ENCODE measurements around the gene SIPA1. TPM values are rescaled to one million over a fixed set of nuclear protein-coding genes. Genes with fewer than 3 reads are reported as not detected.
A peak's percentile ranks its signal among the peaks of the same experiment; 100 is the strongest.

The SIPA1 gene
- total and polyA plus RNA-seq, 9 of the 15 experiments (the other 6 are each of a cell fraction or from before 2014, with no cell fraction given): 0.25 to 85.8 (median 16.8) TPM

GRCh38 chr11:65657426-65657825 is 19.5 kb downstream of the SIPA1 start:
- CTCF ChIA-PET (ENCODE audit: low intra/inter-chr PET ratio): no interaction called here

DNA sequence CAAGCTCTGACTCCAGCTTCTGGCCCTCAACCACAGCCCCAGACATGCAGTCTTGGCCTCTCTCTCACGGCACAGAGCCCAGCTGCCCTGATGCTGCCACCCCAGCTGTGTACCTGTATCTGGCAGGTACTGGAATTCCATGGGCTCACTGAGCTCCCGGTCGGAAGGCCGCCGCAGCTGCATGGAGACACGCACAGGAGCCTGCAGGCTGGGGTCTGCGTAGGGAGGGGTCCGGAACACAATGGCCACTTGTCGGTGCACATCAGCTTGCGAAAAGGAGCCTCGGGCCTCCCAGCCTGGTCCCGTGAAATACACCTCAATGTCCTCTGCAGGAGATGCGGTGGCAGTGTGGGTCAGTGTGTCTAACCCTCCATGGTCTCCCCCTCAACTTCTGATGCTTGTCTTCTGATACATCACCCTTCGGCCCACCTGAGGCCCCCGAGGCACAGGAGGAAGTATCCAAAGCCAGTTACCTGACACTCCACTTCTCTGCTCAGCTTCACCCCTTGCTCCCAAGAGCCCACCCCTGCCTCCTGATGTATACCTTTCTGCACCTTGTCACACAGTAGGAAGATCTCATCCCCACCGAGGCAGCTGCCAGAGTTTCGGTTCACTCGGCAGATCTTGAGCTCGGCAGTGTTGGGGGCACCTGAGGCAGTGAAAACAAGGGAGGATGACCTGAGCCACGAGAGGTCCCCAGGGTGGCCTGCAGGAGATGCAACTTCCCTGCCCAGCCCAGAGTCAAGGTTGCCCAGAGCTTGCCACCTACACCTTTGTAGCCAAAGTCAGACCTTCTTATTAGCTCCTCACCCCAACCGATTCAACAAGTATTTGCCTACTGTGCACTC is 20.5 kb downstream of the SIPA1 start:
- TF ChIP-seq BRCA1 (IDR thresholded peaks at IDR 0.05): no peak
- TF ChIP-seq BRCA1 (CRISPR knock-in tag; IDR thresholded peaks at IDR 0.05): no peak
- TF ChIP-seq EP400 (IDR thresholded peaks at IDR 0.05): no peak
- peak; percentile 55 for TF ChIP-seq RBFOX2 (IDR thresholded peaks at IDR 0.05; ENCODE audit: low read depth, low read length)
- no peak for TF ChIP-seq HDAC1 (IDR thresholded peaks at IDR 0.05)
- TF ChIP-seq POLR2G (IDR thresholded peaks at IDR 0.05; ENCODE audit: low read depth, low read length): peak; percentile 37; the same call in 1 of the 2 replicates
- TF ChIP-seq FUS (optimal IDR thresholded peaks at IDR 0.05; ENCODE audit: low read depth, low read length): no peak
- TF ChIP-seq ZNF121 (CRISPR knock-in tag; conservative IDR thresholded peaks at IDR 0.05): no peak
- TF ChIP-seq ZMIZ1 (IDR thresholded peaks at IDR 0.05; ENCODE audit: low read depth in 2 of 2, low read length in 2 of 2): no peak
- no peak for TF ChIP-seq SMAD1 (IDR thresholded peaks at IDR 0.05; ENCODE audit: low read depth, low read length, partially characterized antibody)
- ChIA-PET POLR2A (interaction anchor here (0.6 to 1.1 kb wide), 8 partner anchors 9 to 88 kb away, joined by 3 to 5 read pairs (median 3); partner anchors contain the start of gene ZNRD2), CTCF (ENCODE audit: low intra/inter-chr PET ratio) (no interaction called here)
- H3K9me1 ChIP-seq (ENCODE audit: control insufficient read depth, insufficient read depth, low read length): peaks cover 5% of the 10 kb centered on the region
- H3K4me1 ChIP-seq (replicated peaks in 1 of 2; ENCODE audit: control insufficient read depth in 2 of 2, insufficient read depth in 2 of 2, low read length in 2 of 2): peaks cover 16 to 23% of the 10 kb centered on the region in 2 experiments
- BruUV-seq (replicated peaks): no TSS peak
- in situ Hi-C loops (cut with MboI) (no loop called here), intact Hi-C loops (cut with micrococcal nuclease) (no loop called here)
- no peaks in the 10 kb centered on the region for H3K27me3 ChIP-seq (ENCODE audit: control insufficient read depth in 2 of 2, insufficient read depth in 2 of 2, low read length in 2 of 2)
- no peaks in the 10 kb centered on the region for H3K9me3 ChIP-seq (replicated peaks; ENCODE audit: control insufficient read depth, insufficient read depth, low read depth, low read length)
- H3K79me2 ChIP-seq (ENCODE audit: control insufficient read depth, insufficient read depth, low read length): peaks cover 25% of the 10 kb centered on the region
- H3K36me3 ChIP-seq (ENCODE audit: control insufficient read depth, insufficient read depth, low read length): peaks cover 80% of the 10 kb centered on the region
- FAIRE-seq: no peak
- no peak overlapping the region for H2AFZ ChIP-seq (ENCODE audit: low read depth, low read length)
- 94% methylated on average over 18 of the region's 21 CpGs for WGBS (ENCODE audit: insufficient coverage, low coverage, missing lambda C conversion rate)
- H3K4me3 ChIP-seq: no peak overlapping the region
- H3K9ac ChIP-seq (ENCODE audit: insufficient read depth in 1 of 2, low read depth in 2 of 2, low read length in 2 of 2): peak overlapping the region in 1 of 2 experiments; percentile 65; a peak in 1 of 4 replicates
- H3K27ac ChIP-seq (ENCODE audit: extremely low read depth, low read depth, low read length): no peak overlapping the region
- no peak for ATAC-seq
- H4K20me1 ChIP-seq (replicated peaks; ENCODE audit: control insufficient read depth, insufficient read depth, low read length): 0 out of 2 replicates have a peak, but pooled peaks cover 4% of the 10 kb centered on the region
- no peak overlapping the region for H3K4me2 ChIP-seq (ENCODE audit: insufficient read depth, low read length)
- DNase-seq (ENCODE audit: extremely low read depth in 1 of 4, low spot score in 3 of 4): no peak

More at GRCh38 chr11:65657426-65657825, 19.5 kb downstream of the SIPA1 start:
- DNase-seq (ENCODE audit: extremely low read depth in 1 of 4, low spot score in 3 of 4): no peak
- Histone ChIP-seq H3K9me1 (ENCODE audit: control insufficient read depth, insufficient read depth, low read length) (peaks cover 5% of the 10 kb centered on the region), H3K36me3 (ENCODE audit: control insufficient read depth, insufficient read depth, low read length) (peaks cover 83% of the 10 kb centered on the region), H3K4me1 (replicated peaks in 1 of 2; ENCODE audit: control insufficient read depth in 2 of 2, insufficient read depth in 2 of 2, low read length in 2 of 2) (peaks cover 19 to 29% of the 10 kb centered on the region in 2 experiments), H3K27ac (ENCODE audit: extremely low read depth, low read depth, low read length) (no peak overlapping the region), H4K20me1 (replicated peaks; ENCODE audit: control insufficient read depth, insufficient read depth, low read length) (0 out of 2 replicates have a peak, but pooled peaks cover 4% of the 10 kb centered on the region), H2AFZ (ENCODE audit: low read depth, low read length) (no peak overlapping the region), H3K27me3 (ENCODE audit: control insufficient read depth in 2 of 2, insufficient read depth in 2 of 2, low read length in 2 of 2) (no peaks in the 10 kb centered on the region), H3K4me2 (ENCODE audit: insufficient read depth, low read length) (no peak overlapping the region), H3K9me3 (replicated peaks; ENCODE audit: control insufficient read depth, insufficient read depth, low read depth, low read length) (no peaks in the 10 kb centered on the region), H3K4me3 (no peak overlapping the region), H3K79me2 (ENCODE audit: control insufficient read depth, insufficient read depth, low read length) (peaks cover 21% of the 10 kb centered on the region), H3K9ac (ENCODE audit: insufficient read depth in 1 of 2, low read depth in 2 of 2, low read length in 2 of 2) (no peak overlapping the region)
- no peak for TF ChIP-seq CSDE1 (IDR thresholded peaks at IDR 0.05)
- no peak for FAIRE-seq
- 88% methylated on average over 7 of the region's 7 CpGs for whole genome bisulfite sequencing (ENCODE audit: insufficient coverage, low coverage, missing lambda C conversion rate)
- POLR2A ChIA-PET: interaction anchor here (0.5 to 1.1 kb wide), 5 partner anchors 13 to 159 kb away, joined by 3 to 4 read pairs (median 3); partner anchors contain the start of gene MALAT1
- intact Hi-C loops (cut with micrococcal nuclease): no loop called here
- no peak for ATAC-seq
- no TSS peak for BruUV-seq (replicated peaks)
- in situ Hi-C loops (cut with MboI): no loop called here
